Stimulated activated CD4-positive, alpha-beta T cell treated with anti-CD3 and anti-CD28 coated beads, Interleukin-4, amount 100 ng/mL, for 1 hour (primary cell): ENCODE measurements around the gene PPCDC.

Experiments
- DNase-seq: peaks from one replicate; pipeline ENCODE4 v3.0.0-alpha.2; 2020

The PPCDC gene

GRCh38 chr15:75045332-75046015 is 22.1 kb downstream of the PPCDC start:
- no peak for DNase-seq

DNA sequence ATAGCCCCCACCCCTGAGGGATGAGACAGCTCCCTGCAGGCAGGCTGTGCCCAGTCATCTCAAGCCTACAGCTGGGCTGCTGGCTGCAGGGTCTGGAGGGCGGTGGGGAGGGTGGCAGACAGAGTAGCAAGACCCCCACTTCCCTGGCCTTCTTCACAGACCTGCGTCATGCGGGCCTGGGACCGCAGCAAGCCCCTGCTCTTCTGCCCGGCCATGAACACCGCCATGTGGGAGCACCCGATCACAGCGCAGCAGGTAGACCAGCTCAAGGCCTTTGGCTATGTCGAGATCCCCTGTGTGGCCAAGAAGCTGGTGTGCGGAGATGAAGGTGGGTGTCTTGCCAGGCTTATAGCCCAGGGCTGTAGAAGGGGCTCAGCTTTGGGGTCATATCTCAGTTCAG is 25.0 kb downstream of the PPCDC start:
- no peak for DNase-seq

DNA sequence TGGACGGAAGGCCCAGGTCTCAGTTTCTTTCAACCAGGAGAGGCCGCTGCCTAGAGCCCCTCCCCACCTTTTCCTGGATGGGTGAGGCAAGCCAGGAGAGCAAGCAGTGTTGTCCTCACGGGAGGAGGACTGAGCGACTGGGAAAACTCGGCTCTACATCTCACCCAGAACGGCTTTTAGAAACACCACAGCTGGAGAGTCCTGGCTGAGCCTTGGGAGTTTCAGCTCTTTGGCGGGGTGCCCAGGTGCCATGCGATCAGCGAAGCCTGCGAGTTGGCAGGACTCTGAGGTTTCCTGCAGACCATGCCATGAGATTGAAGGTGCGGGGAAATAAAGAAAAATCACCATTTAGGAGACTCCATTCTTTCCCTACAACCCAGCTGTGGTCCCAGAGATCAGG is 26.0 kb downstream of the PPCDC start:
- DNase-seq: no peak

DNA sequence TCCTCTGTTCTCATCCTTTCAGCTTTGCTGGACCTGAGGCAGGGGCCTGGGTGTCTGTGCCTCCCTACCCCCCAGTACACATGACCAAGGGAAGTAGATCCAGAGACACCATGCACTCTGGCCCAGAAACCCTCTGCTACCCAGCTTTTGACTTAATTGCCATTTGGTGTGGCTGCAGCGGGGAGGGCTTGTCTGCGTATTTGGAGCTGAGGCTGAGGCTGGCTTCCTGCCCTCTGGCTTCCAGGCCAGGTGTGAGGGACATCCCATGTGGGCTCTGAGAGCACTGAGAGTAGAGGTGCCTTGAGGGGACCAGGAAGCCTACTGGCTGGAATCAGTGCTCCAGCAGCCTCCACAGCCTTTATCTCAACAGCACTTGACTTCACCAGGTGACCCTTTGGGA is 26.9 kb downstream of the PPCDC start:
- no peak for DNase-seq

DNA sequence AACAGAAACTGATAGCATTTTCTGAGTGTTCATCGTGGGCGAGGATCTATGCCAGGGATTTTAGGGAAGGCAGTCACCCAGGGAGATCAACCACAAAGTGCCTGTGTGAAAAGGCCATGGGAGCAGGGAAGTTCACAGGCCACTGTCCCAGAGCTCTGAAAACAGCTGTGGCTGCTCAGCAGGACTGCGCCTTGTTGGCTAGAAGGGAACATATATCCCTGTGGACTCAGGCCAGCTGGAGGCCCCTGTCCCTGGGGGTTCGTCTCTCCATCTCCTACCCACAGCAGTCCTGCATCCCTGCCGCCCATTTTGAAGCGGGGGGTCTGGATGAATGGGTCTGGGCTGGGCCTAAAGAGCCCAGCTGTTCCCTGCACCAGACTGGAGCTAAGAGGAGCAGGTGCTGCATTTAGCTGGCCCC is 27.8 kb downstream of the PPCDC start:
- DNase-seq: no peak

DNA sequence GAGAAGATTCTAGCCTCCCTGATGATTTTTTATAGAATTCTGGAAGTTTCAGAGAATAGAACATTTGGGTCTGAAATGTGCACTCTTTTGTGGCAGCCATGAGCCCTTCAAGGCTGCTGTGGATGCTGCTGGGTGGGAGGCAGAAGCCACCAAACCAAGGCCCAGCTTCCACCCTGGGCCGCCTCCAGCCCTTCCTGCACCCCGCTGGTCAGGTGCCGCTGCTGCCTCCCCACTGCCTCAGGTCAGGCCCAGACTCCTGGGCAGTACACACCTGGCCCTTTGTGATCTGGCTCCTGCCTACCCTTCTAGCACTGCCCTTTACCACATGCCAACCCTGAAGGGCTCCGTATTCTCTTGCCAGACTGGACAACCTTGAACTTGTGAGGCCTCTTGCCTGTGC is 28.3 kb downstream of the PPCDC start:
- no peak for DNase-seq

GRCh38 chr15:75052972-75053747 is 29.8 kb downstream of the PPCDC start:
- DNase-seq: no peak

DNA sequence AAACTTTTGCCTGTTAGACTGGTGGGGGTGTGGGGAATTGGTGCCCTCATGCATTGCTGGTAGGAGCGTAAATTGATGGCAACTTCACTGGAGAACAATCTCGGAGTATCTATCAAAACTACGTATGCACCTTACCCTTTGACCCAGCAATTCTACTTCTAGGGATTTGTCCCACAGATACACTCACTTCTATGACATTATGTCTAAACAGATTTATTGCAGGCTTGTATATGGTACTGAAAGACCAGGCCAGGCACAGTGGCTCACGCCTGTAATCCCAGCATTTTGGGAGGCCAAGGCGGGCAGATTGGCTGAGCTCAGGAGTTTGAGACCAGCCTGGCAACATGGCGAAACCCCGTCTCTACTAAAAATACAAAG is 30.3 kb downstream of the PPCDC start:
- no peak for DNase-seq

DNA sequence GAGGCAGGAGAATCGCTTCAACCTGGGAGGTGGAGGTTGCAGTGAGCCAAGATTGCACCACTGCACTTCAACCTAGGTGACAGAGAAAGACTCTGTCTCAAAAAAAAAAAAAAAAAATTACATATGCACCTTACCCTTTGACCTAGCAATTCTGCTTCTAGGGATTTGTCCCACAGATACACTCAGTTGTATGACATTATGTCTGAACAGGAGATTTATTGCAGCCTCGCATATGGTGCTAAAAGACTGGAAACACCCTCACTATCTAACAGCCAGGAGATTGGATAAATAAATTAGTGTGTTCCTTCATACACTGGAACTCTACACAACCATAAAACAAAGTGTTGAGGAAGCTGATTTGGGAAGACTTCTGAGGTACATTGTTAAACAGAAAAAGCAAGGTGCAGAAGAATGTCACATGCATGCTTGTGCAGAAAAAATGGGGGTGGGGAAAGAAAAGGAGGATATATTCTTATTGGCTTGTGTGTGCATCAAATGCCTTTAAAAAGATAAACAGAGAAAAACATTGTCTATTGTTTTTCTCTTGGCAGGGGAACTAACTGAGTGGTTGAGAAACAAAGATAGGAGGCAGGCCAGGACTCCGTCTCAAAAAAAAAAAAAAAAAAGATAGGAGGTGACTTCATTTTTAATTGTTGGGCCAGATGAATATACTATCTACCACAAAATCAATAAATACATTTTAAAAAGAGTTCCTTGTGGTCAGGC is 30.9 kb downstream of the PPCDC start:
- no peak for DNase-seq

- no peak for DNase-seq
Measured at GRCh38 chr15:75056036-75056435, 32.6 kb downstream of the PPCDC start.

GRCh38 chr15:75058127-75058905 is 34.9 kb downstream of the PPCDC start:
- DNase-seq: no peak

DNA sequence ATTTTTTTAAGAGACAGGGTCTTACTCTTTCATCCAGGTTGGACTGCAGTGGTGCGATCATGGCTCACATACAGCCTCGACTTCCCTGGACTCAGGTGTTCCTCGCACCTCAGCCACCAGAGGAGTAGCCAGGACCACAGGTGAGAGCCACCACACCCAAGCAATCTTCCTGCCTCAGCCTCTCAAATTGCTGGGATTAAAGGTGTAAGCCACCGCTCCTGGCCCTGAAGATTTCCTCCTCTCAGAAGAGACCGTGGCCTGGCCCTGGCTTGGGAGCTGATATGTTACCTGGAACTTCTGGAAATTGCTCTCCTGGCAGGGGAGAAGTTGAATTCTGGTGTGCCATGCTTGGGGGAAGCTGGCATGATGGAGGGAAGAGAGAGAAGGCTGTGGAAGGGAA is 36.2 kb downstream of the PPCDC start:
- DNase-seq: no peak

GRCh38 chr15:75061272-75061671 is 37.9 kb downstream of the PPCDC start:
- no peak for DNase-seq

DNA sequence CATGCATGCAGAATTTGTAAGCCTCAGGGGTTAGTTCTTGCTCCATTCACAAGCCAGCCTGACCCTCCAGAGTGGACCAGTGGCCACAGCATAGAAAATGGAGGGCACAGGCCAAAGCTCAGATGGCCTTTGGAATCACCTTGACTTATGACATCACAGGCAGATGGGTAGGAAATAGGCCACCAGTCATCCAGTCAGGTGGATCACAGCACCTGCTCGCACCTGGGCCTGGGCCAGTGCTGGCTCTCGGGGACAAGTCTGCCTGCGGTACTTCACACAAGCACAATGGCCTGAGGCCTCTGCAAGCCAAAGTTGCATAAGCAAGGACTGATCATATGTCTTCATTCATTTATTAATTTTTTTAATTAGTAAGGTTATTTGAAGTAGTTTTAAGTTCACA is 39.3 kb downstream of the PPCDC start:
- DNase-seq: no peak

DNA sequence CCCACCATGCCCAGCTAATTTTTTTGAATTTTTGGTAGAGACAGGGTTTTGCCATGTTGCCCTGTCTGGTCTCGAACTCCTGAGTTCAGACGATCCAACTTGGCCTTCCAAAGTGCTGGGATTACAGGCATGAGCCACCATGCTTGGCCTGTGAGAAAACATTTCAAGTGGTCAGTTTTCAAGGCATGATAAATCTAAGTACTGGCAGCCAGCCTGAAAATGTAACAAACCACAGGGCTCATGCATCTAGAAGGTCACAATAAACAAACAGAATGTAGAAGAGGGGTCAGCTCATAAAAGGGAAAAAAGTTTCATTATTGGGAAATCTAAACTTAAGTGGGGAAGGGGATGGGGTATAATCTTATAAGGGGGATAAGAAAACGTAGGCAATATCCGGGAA is 39.9 kb downstream of the PPCDC start:
- DNase-seq: no peak

GRCh38 chr15:75063889-75064288 is 40.5 kb downstream of the PPCDC start:
- DNase-seq: no peak

GRCh38 chr15:75064846-75065245 is 41.5 kb downstream of the PPCDC start:
- DNase-seq: no peak

DNA sequence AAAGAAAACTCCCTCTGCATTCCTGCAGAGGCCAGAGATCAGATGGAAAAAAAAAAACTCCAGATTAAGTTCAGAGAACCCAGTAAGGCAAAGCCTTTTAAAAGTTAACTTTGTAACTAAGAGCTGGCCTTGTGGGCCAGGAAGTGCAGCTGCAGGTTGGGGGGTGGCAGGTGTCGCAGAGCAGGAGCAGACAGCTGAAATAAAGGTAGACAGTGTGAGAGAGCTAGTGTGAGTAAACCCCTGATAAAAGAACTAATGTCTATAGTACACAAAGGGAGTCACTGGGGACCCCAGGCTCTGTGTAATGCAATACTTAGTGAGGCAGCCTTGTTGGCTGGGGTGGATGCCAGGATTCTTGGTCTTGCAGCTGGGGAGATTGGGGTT is 42.1 kb downstream of the PPCDC start:
- no peak for DNase-seq

DNA sequence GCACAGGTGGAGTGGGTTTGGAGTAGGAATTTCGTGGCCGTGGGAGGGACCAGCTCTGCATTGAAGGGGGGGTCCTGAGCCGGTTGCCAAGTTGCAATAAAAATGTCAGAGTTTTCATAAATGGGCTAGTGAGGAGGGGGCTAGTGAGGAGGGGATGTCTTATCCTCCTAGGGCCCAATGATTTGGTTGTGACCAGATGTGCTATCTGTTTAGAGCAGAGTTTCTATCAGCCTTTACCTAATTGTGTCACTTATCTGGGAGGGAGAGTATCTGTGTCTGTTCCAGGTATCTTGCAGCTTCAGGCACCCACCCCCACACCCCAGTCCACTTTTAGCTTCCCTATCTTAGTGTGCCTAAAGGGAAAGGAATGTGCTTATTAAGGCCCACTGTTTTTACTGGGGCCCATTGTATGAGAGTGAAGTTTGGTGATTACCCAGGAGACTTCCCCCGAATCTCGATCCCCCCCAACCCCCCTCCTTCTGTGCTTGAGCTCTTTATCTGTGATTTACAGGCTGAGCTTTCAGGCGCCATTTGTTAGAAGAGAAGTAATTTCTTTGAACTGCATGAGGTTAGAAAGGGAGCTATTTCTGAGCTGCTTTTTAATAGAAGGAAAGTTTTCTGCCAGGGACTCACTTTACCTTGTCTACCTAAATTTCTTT is 42.6 kb downstream of the PPCDC start:
- no peak for DNase-seq

DNA sequence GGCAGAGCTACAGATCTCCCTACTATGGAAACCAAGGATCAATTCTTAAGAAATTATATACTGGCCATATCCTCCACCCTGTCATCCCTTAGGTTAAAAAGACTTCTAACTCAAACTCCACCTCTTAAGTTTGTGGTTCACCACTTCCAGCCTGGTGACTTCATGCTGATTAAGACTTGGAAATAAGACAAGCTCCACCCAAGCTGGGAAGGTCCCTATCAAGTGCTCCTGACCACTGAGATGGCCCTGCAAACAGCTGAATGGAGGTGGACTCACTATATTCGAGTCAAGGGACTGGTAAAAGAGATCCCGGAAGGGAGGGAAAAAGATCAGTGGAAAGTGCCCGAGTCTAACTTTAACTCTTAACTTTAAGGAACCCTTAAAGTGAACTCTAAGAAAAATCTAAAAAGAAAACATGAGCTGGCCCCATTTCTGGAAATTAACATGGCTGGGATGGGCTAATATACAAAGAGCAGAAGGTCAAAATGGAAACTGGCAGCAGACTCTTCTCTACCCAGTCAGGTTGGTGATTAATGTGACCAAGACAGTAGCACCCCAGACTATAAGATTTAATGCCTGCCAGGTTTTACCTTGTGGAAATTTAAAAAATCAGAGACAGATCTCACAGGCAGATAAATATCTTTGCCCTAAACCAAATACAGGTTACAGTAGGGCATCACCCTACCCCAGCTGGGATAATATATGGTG is 43.9 kb downstream of the PPCDC start:
- no peak for DNase-seq

- DNase-seq: no peak
Measured at GRCh38 chr15:75068748-75069147, 45.4 kb downstream of the PPCDC start.

DNA sequence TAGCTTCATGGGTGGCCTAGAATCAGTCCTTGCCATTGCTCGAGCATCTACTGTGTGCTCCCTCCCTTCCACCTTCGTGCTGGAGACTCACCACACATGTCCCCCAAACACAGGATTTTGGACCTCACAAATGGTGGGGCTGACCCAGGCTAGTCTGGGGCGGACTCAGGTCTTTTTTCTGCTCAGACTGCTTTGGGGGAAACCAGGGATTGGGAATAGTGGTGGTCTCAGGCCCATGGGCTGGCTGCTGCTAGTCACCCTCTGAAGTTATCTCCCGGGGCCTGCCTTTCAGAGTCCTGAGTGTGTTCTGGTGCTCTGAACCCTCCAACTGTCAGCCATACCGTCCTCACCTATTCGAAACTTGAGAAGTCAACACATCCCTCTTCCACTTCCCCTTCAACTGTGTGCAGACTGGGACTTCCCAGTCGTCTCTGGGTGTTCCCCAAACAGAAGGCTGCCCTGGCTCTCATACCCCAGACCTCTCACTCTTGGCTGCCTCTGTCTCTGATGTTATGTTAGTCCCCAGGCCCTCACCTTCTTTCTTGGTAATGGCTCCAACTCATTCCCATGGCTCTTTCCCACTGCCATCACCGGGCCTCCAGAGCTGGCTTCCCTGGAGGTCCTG is 46.0 kb downstream of the PPCDC start:
- no peak for DNase-seq
